Activated T-cell treated with anti-CD3 and anti-CD28 coated beads, Interleukin-2, amount 50 U/mL, for 48 hours (primary cell): Measurements from ENCODE around the gene ZFAND2B.
"Not testable (repeated sequence)": the region's sequence is repeated elsewhere in the genome, so short reads cannot be mapped to it uniquely, and the experiment has no call there.

ENCODE experiments used
- DNase-seq, 2 experiments: peaks; one replicate each; pipeline ENCODE4 v3.0.0-alpha.2; 2020

The ZFAND2B gene

GRCh38 chr2:219251656-219252055 lies 45.1 kb downstream of the ZFAND2B start:
- DNase-seq = no peak

- DNase-seq = peak; percentile 43 to 50
These were observed 45.5 kb downstream of the ZFAND2B start for GRCh38 chr2:219252084-219252483.

GRCh38 chr2:219252570-219252899 lies 46.0 kb downstream of the ZFAND2B start:
- no peak for DNase-seq

- peak; percentile 69 to 71 for DNase-seq
These were observed 46.5 kb downstream of the ZFAND2B start, which contains the start of gene TUBA4B for GRCh38 chr2:219252900-219253752. TUBA4B (plus strand) TSS chr2:219253243; CDS start chr2:219253408, 165 bp downstream.

- DNase-seq = peak; percentile 94
These were observed 47.4 kb downstream of the ZFAND2B start, which contains the start of gene TUBA4A for GRCh38 chr2:219253753-219254589. TUBA4A (minus strand) TSS chr2:219253918; CDS start chr2:219253858, 60 bp downstream.

- peak; percentile 71 to 72 for DNase-seq
These were observed 48.1 kb downstream of the ZFAND2B start for GRCh38 chr2:219254590-219255201.

- DNase-seq = not testable (repeated sequence)
These were observed 52.4 kb downstream of the ZFAND2B start for GRCh38 chr2:219258942-219259341.
